WTC11 (cell line): ENCODE data around the gene METRNL. TPM values are rescaled to one million over a fixed set of nuclear protein-coding genes. Genes with fewer than 3 reads are reported as not detected.
A peak's percentile ranks its signal among the peaks of the same experiment; 100 is the strongest.

Experiments used
- ATAC-seq: fragments of 200-7000 bp; cut with Tn5 transposase; 2 replicates; pipeline ENCODE4 v1.10.0; 2021; ENCODE audit warnings: mild to moderate bottlenecking, moderate library complexity
- CTCF ChIA-PET: fragments of 300-600 bp; sonication (Branson Sonifier 250); formaldehyde crosslinking; loops from one replicate; lab custom pipeline; 2021; ENCODE audit warnings: antibody characterized with exemption; lab: Charles Lee
- POLR2A ChIA-PET: fragments of 350-600 bp; sonication (Branson Sonifier 250); formaldehyde crosslinking; loops from one replicate; lab custom pipeline; 2021; ENCODE audit warnings: antibody characterized with exemption; lab: Charles Lee
- DNase-seq: peaks from one replicate; pipeline ENCODE4 v3.0.0; 2021; ENCODE audit warnings: low spot score
- H3K27ac Mint-ChIP-seq: 2 replicates; pipeline ENCODE4 v1.8.0; 2021; ENCODE audit warnings: mixed read lengths
- H3K27me3 Mint-ChIP-seq: 2 replicates; pipeline ENCODE4 v1.8.0; 2021; ENCODE audit warnings: low read depth, mild to moderate bottlenecking, moderate library complexity, mixed read lengths
- H3K36me3 Mint-ChIP-seq: 2 replicates; pipeline ENCODE4 v1.8.0; 2021; ENCODE audit warnings: mixed read lengths
- H3K4me1 Mint-ChIP-seq: 2 replicates; pipeline ENCODE4 v1.8.0; 2022; ENCODE audit warnings: mixed read lengths
- H3K4me3 Mint-ChIP-seq: 2 replicates; pipeline ENCODE4 v1.8.0; 2021; ENCODE audit warnings: mild to moderate bottlenecking, moderate library complexity, mixed read lengths
- H3K9me3 Mint-ChIP-seq: 2 replicates; pipeline ENCODE4 v1.8.0; 2021; ENCODE audit warnings: mixed read lengths
- AR ChIP-seq: fragments of 250-450 bp; sonication (Bioruptor Pico); IDR thresholded peaks from 2 replicates; pipeline ENCODE4 v1.9.0; 2021; ENCODE audit warnings: mild to moderate bottlenecking
- ATF1 ChIP-seq: sonication (generic); formaldehyde crosslinking; IDR thresholded peaks from 2 replicates; pipeline ENCODE4 v1.8.1; 2023; ENCODE audit warnings: mild to moderate bottlenecking, moderate library complexity, missing genetic modification reagents
- CREM ChIP-seq: sonication (generic); formaldehyde crosslinking; IDR thresholded peaks from 2 replicates; pipeline ENCODE4 v1.8.1; 2022; ENCODE audit warnings: mild to moderate bottlenecking, missing genetic modification reagents, moderate library complexity
- FOXK1 ChIP-seq: sonication (generic); formaldehyde crosslinking; IDR thresholded peaks from 2 replicates; pipeline ENCODE4 v1.8.0; 2022; ENCODE audit warnings: mild to moderate bottlenecking, moderate library complexity, missing genetic modification reagents
- FOXP1 ChIP-seq: sonication (generic); formaldehyde crosslinking; IDR thresholded peaks from 2 replicates; pipeline ENCODE4 v1.8.0; 2022; ENCODE audit warnings: missing genetic modification reagents, mild to moderate bottlenecking, moderate library complexity, borderline replicate concordance
- GTF2I ChIP-seq: fragments of 250-450 bp; sonication (Bioruptor Pico); conservative IDR thresholded peaks from 2 replicates; pipeline ENCODE4 v1.4.0; 2021; ENCODE audit warnings: mild to moderate bottlenecking
- HMGXB4 ChIP-seq: sonication (generic); formaldehyde crosslinking; IDR thresholded peaks from 2 replicates; pipeline ENCODE4 v1.8.1; 2023; ENCODE audit warnings: mild to moderate bottlenecking, moderate library complexity, missing genetic modification reagents
- IRF1 ChIP-seq: sonication (generic); formaldehyde crosslinking; IDR thresholded peaks from 2 replicates; pipeline ENCODE4 v1.8.0; 2023; ENCODE audit warnings: missing genetic modification reagents
- MAX ChIP-seq: sonication (generic); formaldehyde crosslinking; IDR thresholded peaks from 2 replicates; pipeline ENCODE4 v1.8.0; 2022; ENCODE audit warnings: mild to moderate bottlenecking, missing genetic modification reagents
- MLX ChIP-seq: sonication (generic); formaldehyde crosslinking; IDR thresholded peaks from 2 replicates; pipeline ENCODE4 v1.8.1; 2023; ENCODE audit warnings: mild to moderate bottlenecking, missing genetic modification reagents, moderate library complexity
- NFE2L1 ChIP-seq: sonication (generic); formaldehyde crosslinking; IDR thresholded peaks from 2 replicates; pipeline ENCODE4 v1.8.1; 2023; ENCODE audit warnings: missing genetic modification reagents
- NR1H2 ChIP-seq: sonication (generic); formaldehyde crosslinking; IDR thresholded peaks from 2 replicates; pipeline ENCODE4 v1.9.0; 2021; ENCODE audit warnings: mild to moderate bottlenecking, moderate library complexity, missing genetic modification reagents
- PRRX2 ChIP-seq: fragments of 250-450 bp; sonication (Bioruptor Pico); IDR thresholded peaks from 2 replicates; pipeline ENCODE4 v1.8.0; 2021; ENCODE audit warnings: mild to moderate bottlenecking
- USF2 ChIP-seq: sonication (generic); formaldehyde crosslinking; IDR thresholded peaks from 2 replicates; pipeline ENCODE4 v1.8.1; 2023; ENCODE audit warnings: mild to moderate bottlenecking, missing genetic modification reagents, moderate library complexity
- ZBTB21 ChIP-seq: sonication (generic); formaldehyde crosslinking; IDR thresholded peaks from 2 replicates; pipeline ENCODE4 v1.8.1; 2023; ENCODE audit warnings: mild to moderate bottlenecking, missing genetic modification reagents, borderline replicate concordance
- ZBTB43 ChIP-seq: sonication (generic); formaldehyde crosslinking; IDR thresholded peaks from 2 replicates; pipeline ENCODE4 v1.8.1; 2023; ENCODE audit warnings: mild to moderate bottlenecking, missing genetic modification reagents
- ZNF263 ChIP-seq: sonication (generic); formaldehyde crosslinking; IDR thresholded peaks from 2 replicates; pipeline ENCODE4 v1.8.1; 2022; ENCODE audit warnings: low read depth, mild to moderate bottlenecking, moderate library complexity, missing genetic modification reagents
- ZNF396 ChIP-seq: fragments of 250-450 bp; sonication (Bioruptor Pico); IDR thresholded peaks from 2 replicates; pipeline ENCODE4 v1.8.0; 2021; ENCODE audit warnings: mild to moderate bottlenecking, moderate library complexity, borderline replicate concordance
- ZNF423 ChIP-seq: fragments of 250-450 bp; sonication (Bioruptor Pico); IDR thresholded peaks from 2 replicates; pipeline ENCODE4 v2.1.2; 2022; ENCODE audit warnings: mild to moderate bottlenecking, moderate library complexity
- ZNF425 ChIP-seq: fragments of 250-450 bp; sonication (Bioruptor Pico); conservative IDR thresholded peaks from 2 replicates; pipeline ENCODE4 v1.9.0; 2021; ENCODE audit warnings: mild to moderate bottlenecking
- ZNF671 ChIP-seq: fragments of 250-450 bp; sonication (Bioruptor Pico); IDR thresholded peaks from 2 replicates; pipeline ENCODE4 v1.8.0; 2021; ENCODE audit warnings: mild to moderate bottlenecking
- total RNA-seq: library from RNA; stranded (reverse); gene quantifications from 3 replicates; pipeline ENCODE4 v1.2.3, GENCODE V29; 2021

The METRNL gene
- total RNA-seq, 1 experiment from 2014 or later: 27.7 TPM

- peak overlapping the region; percentile 60 for H3K4me3 Mint-ChIP-seq
- POLR2A ChIA-PET: interaction anchor here (0.6 kb wide), 1 partner anchor 377 kb away, joined by 4 read pairs; no protein-coding TSS in a partner anchor
- no peak for DNase-seq
- CTCF ChIA-PET: interaction anchor here (1.4 to 1.7 kb wide), 2 partner anchors 10 to 115 kb away, joined by 3 to 5 read pairs; no protein-coding TSS in a partner anchor
- no peak for TF ChIP-seq FOXK1
- no peak for TF ChIP-seq ATF1
- no peak for TF ChIP-seq NFE2L1 (CRISPR knock-in tag)
- TF ChIP-seq ZNF425: no peak
- no peak for TF ChIP-seq NR1H2 (CRISPR knock-in tag)
- TF ChIP-seq ZBTB21 (CRISPR knock-in tag): no peak
- TF ChIP-seq IRF1 (CRISPR knock-in tag): no peak
- no peak for TF ChIP-seq PRRX2 (CRISPR knock-in tag)
- TF ChIP-seq FOXP1: no peak
- TF ChIP-seq AR (CRISPR knock-in tag): no peak
- no peak for TF ChIP-seq ZNF396 (CRISPR knock-in tag)
- no peak for TF ChIP-seq ZNF671 (CRISPR knock-in tag)
- TF ChIP-seq, all 79 proteins: peak for 0
- ATAC-seq: no peak
- Mint-ChIP-seq H3K27me3 (peaks cover 39% of the 10 kb centered on the region), H3K9me3 (no peaks in the 10 kb centered on the region), H3K4me1 (peaks cover 18% of the 10 kb centered on the region), H3K36me3 (no peaks in the 10 kb centered on the region), H3K27ac (no peak overlapping the region)
These were observed 1.5 kb upstream of the METRNL start for GRCh38 chr17:83077939-83078338.

GRCh38 chr17:83078378-83079351 lies 744 bp upstream of the METRNL start:
- no peak overlapping the region for H3K27ac Mint-ChIP-seq
- POLR2A ChIA-PET: interaction anchor here (0.6 kb wide), 1 partner anchor 377 kb away, joined by 4 read pairs; no protein-coding TSS in a partner anchor
- peak; percentile 1; the same call in 1 of the 2 replicates for ATAC-seq
- TF ChIP-seq HMGXB4 (CRISPR knock-in tag) (peak; percentile 29; the same call in 1 of the 2 replicates), MAX (CRISPR knock-in tag) (0 out of 2 replicates have a peak, but pooled peaks have one; percentile 76), USF2 (CRISPR knock-in tag) (0 out of 2 replicates have a peak, but pooled peaks have one; percentile 30), FOXK1 (0 out of 2 replicates have a peak, but pooled peaks have one; percentile 5), ZBTB43 (CRISPR knock-in tag) (0 out of 2 replicates have a peak, but pooled peaks have one; percentile 40), ZNF263 (no peak), MLX (CRISPR knock-in tag) (no peak), ZNF423 (0 out of 2 replicates have a peak, but pooled peaks have one; percentile 13), FOXP1 (0 out of 2 replicates have a peak, but pooled peaks have one; percentile 57), CREM (CRISPR knock-in tag) (no peak), GTF2I (CRISPR knock-in tag) (no peak)

More at GRCh38 chr17:83078378-83079351, 744 bp upstream of the METRNL start:
- Mint-ChIP-seq H3K4me1 (peaks cover 25% of the 10 kb centered on the region), H3K36me3 (no peaks in the 10 kb centered on the region), H3K4me3 (peak overlapping the region; percentile 60), H3K27me3 (peaks cover 39% of the 10 kb centered on the region), H3K9me3 (no peaks in the 10 kb centered on the region)
- DNase-seq: no peak
- CTCF ChIA-PET: interaction anchor here (0.6 to 1.7 kb wide), 3 partner anchors 11 to 116 kb away, joined by 3 to 5 read pairs (median 3); no protein-coding TSS in a partner anchor
